Motor neuron (in vitro differentiated cells): Measurements from ENCODE around the gene HHIPL1. TPM values are rescaled to one million over a fixed set of nuclear protein-coding genes. Genes with fewer than 3 reads are reported as not detected.

Experiments used
- ATAC-seq, 8 experiments: fragments of 200-7000 bp; cut with Tn5 transposase; replicated peaks in 6 of 8; 2 replicates each; pipeline ENCODE4 v1.8.0; 2021; ENCODE audit warnings: mild to moderate bottlenecking in 8 of 8, moderate library complexity in 8 of 8
- H3K27ac ChIP-seq, 2 donors: fragments of 250-450 bp; sonication (Bioruptor Pico); 2 replicates each; pipeline ENCODE4 v1.9.0; 2021; ENCODE audit warnings: antibody characterized with exemption in 2 of 2, mild to moderate bottlenecking in 2 of 2, moderate library complexity in 1 of 2
- H3K4me1 ChIP-seq, 2 donors: fragments of 250-450 bp; sonication (Bioruptor Pico); replicated peaks in 1 of 2; 2 replicates each; pipeline ENCODE4 v1.6.1; 2021; ENCODE audit warnings: antibody characterized with exemption in 2 of 2, mild to moderate bottlenecking in 2 of 2, moderate library complexity in 1 of 2
- H3K4me3 ChIP-seq, 5 donors: fragments of 250-450 bp; sonication (Bioruptor Pico); 2 replicates each; pipeline ENCODE4 v1.9.0; 2021; ENCODE audit warnings: antibody characterized with exemption in 5 of 5, mild to moderate bottlenecking in 5 of 5, moderate library complexity in 4 of 5
- WGBS, 10 experiments: fragments of 450-650 bp; shearing (Covaris generic); methylation state at CpG; one replicate each; pipeline ENCODE4 v1.0.0; 2022; 5-methylcytosine and 5-hydroxymethylcytosine counted together
- in situ Hi-C, 9 experiments: fragments of 400-800 bp; cut with MboI; loops; one replicate each; pipeline ENCODE4 v1.15.0; 2021; ENCODE audit warnings: low sequenced_read_pairs in 9 of 9, low pct_unique_long_range_greater_than_20kb in 2 of 9; ENCODE audit not compliant: unreplicated experiment in 9 of 9
- total RNA-seq, 8 experiments: library from RNA; unstranded; fragments of 300-600 nt; gene quantifications; 2 replicates each; pipeline versions ENCODE4 v1.2.3 to v1.2.4, GENCODE V29; 2022

The HHIPL1 gene
- total RNA-seq, 8 experiments from 2014 or later, result 0.84 to 2.3 (median 1.9) TPM

- in situ Hi-C loops, result no loop called here
- H3K4me3 ChIP-seq, result peak within 1 kb of the TSS; percentile 52 to 65 (median 62)
- peaks cover 41 to 43% of the 10 kb centered on the region in 2 donors for H3K4me1 ChIP-seq
- ATAC-seq, result peak in 1 of 8 experiments; percentile 8
- WGBS, 10 experiments, result 0% methylated on average over 2 of the region's 128 CpGs; no CpG with 5 or more reads in 9 of the 10 experiments
- H3K27ac ChIP-seq, result peak within 1 kb of the TSS; percentile 90 to 94
These were observed 41.3 kb upstream of the HHIPL1 start, which contains the start of gene CCDC85C for GRCh38 chr14:99603471-99604277. TSS of gene CCDC85C (minus strand) at chr14:99604207. CDS start at chr14:99603959, 248 bp downstream.

GRCh38 chr14:99604278-99604765 is 40.6 kb upstream of the HHIPL1 start:
- Histone ChIP-seq H3K27ac (peak overlapping the region; percentile 90 to 94), H3K4me1 (peaks cover 35 to 37% of the 10 kb centered on the region in 2 donors), H3K4me3 (peak overlapping the region; percentile 52 to 65 (median 62))
- peak; percentile 83 to 87 (median 86) for ATAC-seq
- in situ Hi-C loops, result no loop called here
- WGBS, 10 experiments, result no CpG with 5 or more reads among the region's 65 CpGs

- Histone ChIP-seq H3K27ac (peak overlapping the region; percentile 90 to 94), H3K4me3 (peak overlapping the region; percentile 52 to 65 (median 62)), H3K4me1 (peaks cover 33 to 37% of the 10 kb centered on the region in 2 donors)
- WGBS, 10 experiments, result 0% methylated on average over 12 of the region's 50 CpGs; no CpG with 5 or more reads in 9 of the 10 experiments
- in situ Hi-C loops, result no loop called here
- ATAC-seq, result peak; percentile 25 to 52 (median 49)
These were observed 40.1 kb upstream of the HHIPL1 start for GRCh38 chr14:99604766-99605298.

- Histone ChIP-seq H3K27ac (peak overlapping the region; percentile 90 to 94), H3K4me1 (peaks cover 30 to 36% of the 10 kb centered on the region in 2 donors), H3K4me3 (peak overlapping the region; percentile 52 to 65 (median 62))
- in situ Hi-C loops, result no loop called here
- 0 to 1% methylated on average over 6 to 22 of the region's 38 CpGs; no CpG with 5 or more reads in 8 of the 10 experiments for WGBS, 10 experiments
- ATAC-seq, result peak; percentile 1 to 41 (median 32)
These were observed 39.5 kb upstream of the HHIPL1 start for GRCh38 chr14:99605299-99605961.

GRCh38 chr14:99606359-99606758 is 38.6 kb upstream of the HHIPL1 start:
- 33 to 53% (median 50%) methylated on average over 1 to 5 of the region's 7 CpGs; no CpG with 5 or more reads in 6 of the 10 experiments for WGBS, 10 experiments
- Histone ChIP-seq H3K27ac (peak overlapping the region; percentile 90 to 94), H3K4me3 (peak overlapping the region in 2 of 5 donors; percentile 52 to 65), H3K4me1 (peaks cover 21 to 27% of the 10 kb centered on the region in 2 donors)
- no peak for ATAC-seq
- in situ Hi-C loops, result no loop called here

- no peak for ATAC-seq
- WGBS, 10 experiments, result 90 to 100% (median 100%) methylated on average over 1 to 2 of the region's 2 CpGs; no CpG with 5 or more reads in 5 of the 10 experiments
- Histone ChIP-seq H3K27ac (no peak overlapping the region), H3K4me3 (no peak overlapping the region), H3K4me1 (peaks cover 30 to 38% of the 10 kb centered on the region in 2 donors)
- in situ Hi-C loops, result no loop called here
These were observed 36.3 kb upstream of the HHIPL1 start for GRCh38 chr14:99608591-99608990.

- no peak overlapping the region for H3K4me3 ChIP-seq
- in situ Hi-C loops, result no loop called here
- peak in 2 of 8 experiments; percentile 43 to 48 for ATAC-seq
- 20 to 82% (median 65%) methylated on average over 1 to 5 of the region's 10 CpGs; no CpG with 5 or more reads in 2 of the 10 experiments for WGBS, 10 experiments
- no peak overlapping the region for H3K27ac ChIP-seq
- peaks cover 30 to 38% of the 10 kb centered on the region in 2 donors for H3K4me1 ChIP-seq
These were observed 35.4 kb upstream of the HHIPL1 start for GRCh38 chr14:99609245-99610170.

GRCh38 chr14:99611646-99612045 is 33.3 kb upstream of the HHIPL1 start:
- no peak for ATAC-seq
- in situ Hi-C loops, result no loop called here
- no peak overlapping the region for H3K4me3 ChIP-seq
- H3K4me1 ChIP-seq, result peaks cover 31 to 35% of the 10 kb centered on the region in 2 donors
- WGBS, 10 experiments, result 63 to 100% (median 100%) methylated on average over 1 to 4 of the region's 4 CpGs; no CpG with 5 or more reads in 2 of the 10 experiments
- no peak overlapping the region for H3K27ac ChIP-seq

GRCh38 chr14:99612071-99612737 is 32.7 kb upstream of the HHIPL1 start:
- Histone ChIP-seq H3K4me1 (peaks cover 35 to 39% of the 10 kb centered on the region in 2 donors), H3K4me3 (no peak overlapping the region), H3K27ac (no peak overlapping the region)
- 57 to 92% (median 74%) methylated on average over 3 to 6 of the region's 11 CpGs; no CpG with 5 or more reads in 3 of the 10 experiments for WGBS, 10 experiments
- in situ Hi-C loops, result no loop called here
- peak in 4 of 8 experiments; percentile 8 to 42 (median 22) for ATAC-seq

GRCh38 chr14:99612738-99613330 is 32.1 kb upstream of the HHIPL1 start:
- H3K27ac ChIP-seq, result peak overlapping the region in 1 of 2 donors; percentile 20
- peak; percentile 30 to 95 (median 69) for ATAC-seq
- in situ Hi-C loops, result no loop called here
- 0 to 57% (median 17%) methylated on average over 1 to 4 of the region's 8 CpGs; no CpG with 5 or more reads in 3 of the 10 experiments for WGBS, 10 experiments
- H3K4me1 ChIP-seq, result peaks cover 41 to 45% of the 10 kb centered on the region in 2 donors
- no peak overlapping the region for H3K4me3 ChIP-seq

- Histone ChIP-seq H3K27ac (no peak overlapping the region), H3K4me3 (no peak overlapping the region), H3K4me1 (peaks cover 44 to 57% of the 10 kb centered on the region in 2 donors)
- no peak for ATAC-seq
- WGBS, 10 experiments, result 46 to 100% (median 84%) methylated on average over 3 to 7 of the region's 7 CpGs; no CpG with 5 or more reads in 1 of the 10 experiments
- in situ Hi-C loops, result no loop called here
These were observed 29.3 kb upstream of the HHIPL1 start for GRCh38 chr14:99615497-99616157.
